ENCODE data around the gene HGF.

GRCh38 chr7:81707196-81707595, 62.7 kb downstream of the HGF start:
- no peak for TF ChIP-seq NBN (IDR thresholded peaks at IDR 0.05)
- TF ChIP-seq HDGF (IDR thresholded peaks at IDR 0.05), result no peak
- TF ChIP-seq POLR2A (IDR thresholded peaks at IDR 0.05; ENCODE audit: low read depth, low read length), result no peak
- TF ChIP-seq ZBTB33 (IDR thresholded peaks at IDR 0.05), result no peak

Data from GM12878 (cell line).